ENCODE data around the gene SPSB3. TPM values are rescaled to one million over a fixed set of nuclear protein-coding genes. Genes with fewer than 3 reads are reported as not detected.

The SPSB3 gene
- total RNA-seq, 4 donors from 2014 or later = 14.7 to 102 (median 64.5) TPM

DNA sequence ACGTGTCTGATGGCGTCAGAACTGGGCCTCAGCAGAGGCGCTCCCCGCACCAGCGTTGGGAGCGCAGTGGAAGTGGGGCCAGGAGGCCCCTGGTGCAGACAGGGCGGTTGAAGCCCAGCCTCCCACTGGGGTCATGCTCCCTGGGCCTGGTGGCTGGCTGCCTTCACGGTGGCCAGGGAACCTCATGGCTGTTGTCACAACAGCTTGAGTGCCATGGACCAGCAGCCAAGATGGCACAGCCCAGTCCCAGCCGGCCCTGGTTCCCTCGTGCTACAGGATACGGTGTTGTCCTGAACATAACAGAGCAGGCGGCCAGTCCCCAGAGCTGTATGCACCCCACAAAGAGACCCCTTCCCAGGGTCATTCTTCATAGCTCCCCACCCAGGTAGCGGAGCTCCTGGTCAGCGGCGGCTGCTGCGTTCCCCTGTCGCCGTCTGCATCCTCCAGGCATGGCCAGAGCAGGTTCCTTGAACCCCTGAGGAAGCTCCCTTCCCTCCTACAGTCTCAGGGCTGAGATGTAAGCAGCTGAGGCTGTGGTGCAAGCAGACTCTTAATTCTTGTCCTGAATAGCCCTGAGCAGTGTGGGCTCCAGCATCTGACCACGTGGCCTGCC lies 40.7 kb downstream of the SPSB3 start:
- TF ChIP-seq, protein P1, sequence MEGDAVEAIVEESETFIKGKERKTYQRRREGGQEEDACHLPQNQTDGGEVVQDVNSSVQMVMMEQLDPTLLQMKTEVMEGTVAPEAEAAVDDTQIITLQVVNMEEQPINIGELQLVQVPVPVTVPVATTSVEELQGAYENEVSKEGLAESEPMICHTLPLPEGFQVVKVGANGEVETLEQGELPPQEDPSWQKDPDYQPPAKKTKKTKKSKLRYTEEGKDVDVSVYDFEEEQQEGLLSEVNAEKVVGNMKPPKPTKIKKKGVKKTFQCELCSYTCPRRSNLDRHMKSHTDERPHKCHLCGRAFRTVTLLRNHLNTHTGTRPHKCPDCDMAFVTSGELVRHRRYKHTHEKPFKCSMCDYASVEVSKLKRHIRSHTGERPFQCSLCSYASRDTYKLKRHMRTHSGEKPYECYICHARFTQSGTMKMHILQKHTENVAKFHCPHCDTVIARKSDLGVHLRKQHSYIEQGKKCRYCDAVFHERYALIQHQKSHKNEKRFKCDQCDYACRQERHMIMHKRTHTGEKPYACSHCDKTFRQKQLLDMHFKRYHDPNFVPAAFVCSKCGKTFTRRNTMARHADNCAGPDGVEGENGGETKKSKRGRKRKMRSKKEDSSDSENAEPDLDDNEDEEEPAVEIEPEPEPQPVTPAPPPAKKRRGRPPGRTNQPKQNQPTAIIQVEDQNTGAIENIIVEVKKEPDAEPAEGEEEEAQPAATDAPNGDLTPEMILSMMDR (IDR thresholded peaks at IDR 0.05; ENCODE audit: low read depth) = no peak

GRCh38 chr16:1740781-1741490 lies 41.4 kb downstream of the SPSB3 start:
- TF ChIP-seq, protein P1 (IDR thresholded peaks at IDR 0.05; ENCODE audit: low read depth) = no peak

DNA sequence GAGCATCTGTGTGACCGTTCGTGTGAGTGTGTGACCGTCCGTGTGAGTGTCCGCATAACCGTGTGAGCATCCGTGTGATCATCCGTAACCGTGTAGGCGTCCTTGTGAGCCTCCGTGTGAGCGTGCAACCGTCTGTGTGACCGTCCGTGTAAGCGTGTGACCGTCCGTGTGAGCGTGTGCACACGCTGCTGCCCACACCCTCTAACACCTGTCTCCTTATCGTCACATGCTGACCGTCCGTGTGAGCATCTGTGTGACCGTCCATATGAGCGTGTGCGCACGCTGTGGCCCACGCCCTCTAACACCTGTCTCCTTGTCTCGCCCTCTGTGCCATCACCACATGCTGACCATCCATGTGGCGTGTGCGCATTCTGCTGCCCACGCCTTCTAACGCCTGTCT lies 42.1 kb downstream of the SPSB3 start:
- TF ChIP-seq, protein P1 (IDR thresholded peaks at IDR 0.05; ENCODE audit: low read depth) = no peak

DNA sequence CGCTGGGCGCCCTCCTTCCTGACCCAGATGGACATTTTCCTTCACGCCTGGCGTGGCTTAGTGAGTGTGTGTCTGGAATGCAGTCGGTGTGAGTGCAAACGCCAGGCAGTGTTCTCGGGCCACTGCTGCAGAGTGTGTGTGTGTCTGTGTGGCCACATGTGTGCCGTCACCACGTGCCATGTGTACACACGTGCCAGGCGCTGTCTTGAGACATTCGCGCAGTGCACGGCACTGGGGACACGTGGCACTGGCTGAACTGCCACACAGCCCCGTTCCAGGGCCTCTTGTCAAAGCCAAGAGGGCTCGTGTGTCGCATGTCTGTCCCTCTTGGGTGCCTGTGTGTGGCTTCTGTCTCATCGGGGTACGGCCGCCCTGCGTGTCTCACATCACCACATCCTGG lies 47.6 kb downstream of the SPSB3 start:
- TF ChIP-seq, protein P1 (IDR thresholded peaks at IDR 0.05; ENCODE audit: low read depth) = no peak

GRCh38 chr16:1734123-1734522 lies 48.2 kb downstream of the SPSB3 start:
- TF ChIP-seq, protein P1 (IDR thresholded peaks at IDR 0.05; ENCODE audit: low read depth) = no peak

DNA sequence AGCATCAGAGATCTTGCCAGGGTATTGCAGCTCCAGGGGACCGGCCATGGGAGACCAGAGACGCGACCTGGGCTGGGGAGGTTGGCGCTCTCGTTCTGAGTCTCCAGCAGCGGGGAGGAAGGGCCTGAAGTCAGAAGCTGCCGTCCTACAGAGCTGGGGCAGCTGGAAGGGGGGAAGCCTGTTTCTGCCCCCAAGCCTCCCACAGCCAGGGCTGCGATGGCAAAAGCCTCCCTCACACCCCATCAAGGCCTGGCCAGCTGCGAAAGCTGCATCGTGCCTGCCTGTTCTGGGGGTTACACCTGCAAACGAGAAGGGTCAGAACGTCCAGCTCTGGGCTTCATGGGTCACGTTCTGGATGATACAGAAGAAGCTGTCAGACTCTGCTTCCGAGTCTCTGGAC lies 50.3 kb downstream of the SPSB3 start:
- TF ChIP-seq, protein P1 (IDR thresholded peaks at IDR 0.05; ENCODE audit: low read depth) = no peak

GRCh38 chr16:1731603-1732002 lies 50.8 kb downstream of the SPSB3 start:
- TF ChIP-seq, protein P1 (IDR thresholded peaks at IDR 0.05; ENCODE audit: low read depth) = no peak
